ENCODE data around the gene TNFRSF6B. TPM values are rescaled to one million over a fixed set of nuclear protein-coding genes. Genes with fewer than 3 reads are reported as not detected.
A peak's percentile ranks its signal among the peaks of the same experiment; 100 is the strongest.

Gene TNFRSF6B
- total RNA-seq, 1 donor from 2014 or later = not detected

DNA sequence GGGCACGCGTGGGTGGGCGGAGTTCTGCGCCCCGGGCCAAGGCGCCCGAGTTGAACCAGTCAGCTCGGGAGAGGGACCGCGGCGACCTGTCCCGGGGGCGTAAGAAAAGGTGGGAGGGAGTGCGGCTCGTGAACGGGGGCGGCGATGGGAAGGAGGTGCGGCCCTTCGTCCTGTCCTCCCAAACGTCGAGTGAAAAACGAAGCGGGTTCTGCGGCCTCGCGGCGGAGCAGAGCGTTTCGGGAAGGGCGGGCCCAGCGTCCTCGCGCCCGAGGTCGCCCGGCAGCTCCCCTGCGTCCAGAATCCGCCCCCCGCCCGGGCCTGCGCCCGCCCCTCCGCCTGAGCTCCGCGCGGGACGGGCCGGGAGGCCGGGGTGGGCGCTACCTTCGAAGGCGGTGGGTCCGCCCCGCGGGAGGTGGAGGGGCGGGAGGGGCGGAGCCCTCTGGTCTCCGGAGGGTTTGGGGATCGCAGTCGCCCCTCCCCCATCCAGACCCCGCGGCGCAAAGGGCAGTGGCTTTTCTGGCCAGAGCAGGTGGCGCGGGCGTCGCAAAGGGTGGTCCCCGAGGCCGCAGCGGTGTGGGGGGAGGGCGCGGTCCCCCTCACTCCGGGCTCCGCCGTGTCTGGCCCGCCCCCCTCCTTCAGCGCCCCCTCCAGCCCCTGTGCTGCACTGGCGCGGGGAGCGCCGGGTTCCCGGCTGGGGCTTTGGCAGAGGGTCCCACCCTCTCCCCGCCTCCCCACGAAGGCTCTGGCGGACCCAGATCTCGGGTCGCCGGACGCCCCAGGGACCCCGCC lies 44.1 kb upstream of the TNFRSF6B start:
- no peaks in the 10 kb centered on the region for H3K9me3 Mint-ChIP-seq
- H3K36me3 Mint-ChIP-seq (ENCODE audit: low read depth) = peaks cover 2% of the 10 kb centered on the region
- H3K27me3 Mint-ChIP-seq (ENCODE audit: low read depth) = no peaks in the 10 kb centered on the region
- no peak overlapping the region for H3K27ac Mint-ChIP-seq (ENCODE audit: unreplicated experiment)
- peak overlapping the region; percentile 92 for H3K4me3 Mint-ChIP-seq
- DNase-seq (ENCODE audit: low read depth, low spot score) = peak; percentile 61
- H3K4me1 Mint-ChIP-seq = peaks cover 16% of the 10 kb centered on the region
- TF ChIP-seq CTCF (conservative IDR thresholded peaks at IDR 0.05) = peak; percentile 28

DNA sequence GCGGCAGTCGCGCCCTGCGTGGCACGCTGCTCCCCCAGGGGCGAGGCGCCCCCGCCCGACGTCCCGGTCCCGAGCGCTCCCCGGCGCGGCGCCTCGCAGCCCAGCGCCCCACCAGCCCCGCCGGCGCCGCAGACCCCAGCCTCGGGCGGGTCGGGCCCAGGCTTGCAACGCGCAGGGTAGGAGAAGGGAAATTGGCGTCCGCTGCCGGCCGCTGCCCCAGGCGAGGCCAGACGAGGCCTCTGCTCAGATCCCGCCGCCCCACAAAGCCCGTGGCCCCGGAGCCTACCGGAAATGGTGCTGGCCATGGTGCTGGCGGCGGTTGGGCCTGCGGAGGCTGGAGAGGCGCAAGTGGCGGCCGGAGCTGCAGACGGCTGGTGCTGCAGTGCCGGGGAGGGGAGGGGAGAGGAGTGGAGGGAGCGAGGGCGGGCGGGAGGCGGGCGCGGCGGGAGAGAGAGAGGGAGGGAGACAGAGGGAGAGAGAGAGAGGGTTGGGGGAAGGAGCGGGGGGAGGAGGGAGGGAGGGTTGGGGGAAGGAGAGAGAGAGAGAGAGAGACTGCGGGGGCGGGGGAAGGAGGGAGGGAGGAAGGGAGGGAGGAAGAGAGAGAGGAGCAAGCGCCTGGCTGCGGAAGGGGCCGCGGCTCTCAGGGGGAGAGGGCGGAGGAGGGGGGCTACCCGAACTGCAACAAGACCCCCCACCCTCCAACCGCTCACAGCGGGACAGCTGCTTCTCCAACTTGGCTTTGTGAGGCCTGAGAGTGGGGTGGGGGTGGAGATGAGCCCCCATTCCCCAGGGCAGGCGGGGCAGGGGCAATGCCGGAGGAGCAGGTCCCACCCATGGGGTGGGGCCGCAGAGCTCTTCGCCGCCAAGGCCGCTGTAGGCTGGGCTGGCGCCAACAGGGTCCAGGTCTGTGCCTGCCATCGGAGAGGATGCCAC lies 43.1 kb upstream of the TNFRSF6B start, which contains the start of gene STMN3:
TSS of gene STMN3 (minus strand) at position 384 of the 933 bp plus-strand sequence. CDS start at position 305, 79 bp downstream.
- peak; percentile 81 for DNase-seq (ENCODE audit: low read depth, low spot score)
- H3K27ac Mint-ChIP-seq (ENCODE audit: unreplicated experiment) = peak within 1 kb of the TSS; percentile 98
- no peaks in the 10 kb centered on the region for H3K27me3 Mint-ChIP-seq (ENCODE audit: low read depth)
- peaks cover 22% of the 10 kb centered on the region for H3K4me1 Mint-ChIP-seq
- H3K36me3 Mint-ChIP-seq (ENCODE audit: low read depth) = no peaks in the 10 kb centered on the region
- peak within 1 kb of the TSS; percentile 92 for H3K4me3 Mint-ChIP-seq
- TF ChIP-seq CTCF (conservative IDR thresholded peaks at IDR 0.05) = no peak
- H3K9me3 Mint-ChIP-seq = no peaks in the 10 kb centered on the region

DNA sequence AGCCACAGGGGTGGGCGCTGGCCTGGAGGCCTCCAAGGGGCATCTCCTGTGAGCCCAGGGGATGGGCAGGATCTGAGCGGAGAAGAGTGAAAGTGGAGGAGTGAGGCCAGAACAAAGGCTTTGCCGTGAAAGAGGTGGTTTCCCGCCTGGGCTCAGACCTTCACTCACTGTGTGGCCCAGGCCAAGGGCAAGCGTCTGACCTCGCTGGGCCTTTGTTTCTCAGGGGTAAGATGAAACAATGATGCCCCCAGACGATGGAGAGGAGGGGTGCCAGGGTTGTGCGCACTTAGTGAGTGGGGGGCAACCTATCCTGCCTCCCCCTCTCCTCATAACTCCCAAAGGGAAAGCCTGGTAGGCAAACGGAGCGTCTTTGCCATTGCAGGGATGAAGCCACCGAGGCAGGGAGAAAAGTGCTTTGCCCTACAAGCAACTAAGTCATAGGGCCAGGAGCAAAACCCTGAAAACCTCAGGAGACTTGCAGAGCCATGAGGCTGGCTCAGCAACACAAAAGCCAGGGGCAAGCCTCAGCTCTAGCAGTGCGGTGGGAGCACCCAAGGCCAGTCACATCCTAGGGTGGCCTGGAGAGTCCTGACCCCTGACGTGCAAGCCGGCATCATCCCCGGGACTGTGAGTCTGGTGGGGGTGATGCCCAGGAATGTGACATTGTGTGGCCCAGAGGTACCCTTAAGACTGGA lies 42.3 kb upstream of the TNFRSF6B start:
- Mint-ChIP-seq H3K27me3 (ENCODE audit: low read depth) (no peaks in the 10 kb centered on the region), H3K27ac (ENCODE audit: unreplicated experiment) (peak overlapping the region; percentile 98), H3K4me3 (peak overlapping the region; percentile 85), H3K9me3 (no peaks in the 10 kb centered on the region), H3K36me3 (ENCODE audit: low read depth) (no peaks in the 10 kb centered on the region), H3K4me1 (peaks cover 30% of the 10 kb centered on the region)
- no peak for TF ChIP-seq CTCF (conservative IDR thresholded peaks at IDR 0.05)
- DNase-seq (ENCODE audit: low read depth, low spot score) = no peak

GRCh38 chr20:63655249-63655648 lies 41.2 kb upstream of the TNFRSF6B start:
- no peaks in the 10 kb centered on the region for H3K36me3 Mint-ChIP-seq (ENCODE audit: low read depth)
- DNase-seq (ENCODE audit: low read depth, low spot score) = no peak
- H3K4me1 Mint-ChIP-seq = peaks cover 39% of the 10 kb centered on the region
- TF ChIP-seq CTCF (conservative IDR thresholded peaks at IDR 0.05) = no peak
- peak overlapping the region; percentile 12 for H3K4me3 Mint-ChIP-seq
- no peaks in the 10 kb centered on the region for H3K9me3 Mint-ChIP-seq
- no peaks in the 10 kb centered on the region for H3K27me3 Mint-ChIP-seq (ENCODE audit: low read depth)
- no peak overlapping the region for H3K27ac Mint-ChIP-seq (ENCODE audit: unreplicated experiment)

DNA sequence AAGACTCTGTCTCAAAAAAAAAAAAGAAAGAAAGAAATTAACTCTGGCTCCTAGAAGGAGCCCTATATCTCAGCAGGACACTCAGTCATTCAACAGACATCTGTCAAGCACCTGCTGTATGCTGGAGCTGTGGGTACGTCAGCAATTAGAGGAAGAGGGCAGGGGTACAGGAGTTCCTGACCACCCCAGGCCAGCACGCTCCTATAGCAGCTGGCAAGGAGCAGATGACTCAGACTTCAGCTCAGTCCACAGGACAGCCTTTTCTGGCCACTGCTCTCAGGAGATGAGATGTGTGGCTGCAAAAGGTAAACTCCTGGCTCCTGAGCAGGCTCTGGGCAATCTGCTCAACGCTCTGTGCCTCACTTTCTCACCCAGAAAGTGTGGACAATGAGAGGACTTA lies 40.0 kb upstream of the TNFRSF6B start:
- Mint-ChIP-seq H3K27me3 (ENCODE audit: low read depth) (no peaks in the 10 kb centered on the region), H3K36me3 (ENCODE audit: low read depth) (no peaks in the 10 kb centered on the region), H3K9me3 (no peaks in the 10 kb centered on the region), H3K4me3 (peak overlapping the region; percentile 70), H3K4me1 (peaks cover 38% of the 10 kb centered on the region), H3K27ac (ENCODE audit: unreplicated experiment) (no peak overlapping the region)
- no peak for DNase-seq (ENCODE audit: low read depth, low spot score)
- no peak for TF ChIP-seq CTCF (conservative IDR thresholded peaks at IDR 0.05)

Measured in neural crest cell (in vitro differentiated cells).